Sigmoid colon (tissue), 7 donors: ENCODE data around the gene GART. TPM values are rescaled to one million over a fixed set of nuclear protein-coding genes. Genes with fewer than 3 reads are reported as not detected.

Experiments used
- DNase-seq: peaks from one replicate; pipeline ENCODE4 v3.0.0-alpha.2; 2019
- H3K27ac ChIP-seq, 4 donors: fragments of 200-600 bp; sonication (generic); one replicate each; pipeline ENCODE4 v1.5.1; 2016 to 2019; ENCODE audit warnings: mild to moderate bottlenecking in 1 of 4
- H3K27me3 ChIP-seq, 3 donors: fragments of 200-600 bp; sonication (generic); one replicate each; pipeline ENCODE4 v1.5.1; 2019; ENCODE audit warnings: mild to moderate bottlenecking in 1 of 3
- H3K36me3 ChIP-seq, 4 donors: fragments of 200-600 bp; sonication (generic); one replicate each; pipeline ENCODE4 v1.5.1; 2016 to 2019
- H3K4me1 ChIP-seq, 4 donors: fragments of 200-600 bp; sonication (generic); one replicate each; pipeline ENCODE4 v1.5.1; 2017 to 2019
- H3K4me3 ChIP-seq, 4 donors: fragments of 200-600 bp; sonication (generic); one replicate each; pipeline ENCODE4 v1.5.1; 2017 to 2019; ENCODE audit warnings: mild to moderate bottlenecking in 2 of 4, moderate library complexity in 1 of 4
- H3K9me3 ChIP-seq, 4 donors: fragments of 200-600 bp in 3 of 4; sonication (generic) in 3 of 4; one replicate each; pipeline versions ENCODE4 v1.5.1 to v1.6.1; 2013 to 2019
- CTCF ChIP-seq, 4 experiments: fragments of 450-650 bp in 3 of 4; fragments of 200-600 bp in 1 of 4; IDR thresholded peaks; one replicate each; pipeline ENCODE4 v1.5.1; 2016 to 2019; ENCODE audit warnings: antibody characterized with exemption in 4 of 4, mild to moderate bottlenecking in 3 of 4, moderate library complexity in 2 of 4
- EP300 ChIP-seq, 4 donors: sonication (generic); formaldehyde crosslinking; IDR thresholded peaks; one replicate each; pipeline ENCODE4 v1.6.1; 2017; ENCODE audit warnings: antibody characterized with exemption in 4 of 4
- POLR2A ChIP-seq, 2 donors: fragments of 450-650 bp; IDR thresholded peaks; one replicate each; pipeline ENCODE4 v1.6.1; 2016; ENCODE audit warnings: antibody characterized with exemption in 2 of 2, mild to moderate bottlenecking in 2 of 2, moderate library complexity in 2 of 2
- POLR2AphosphoS5 ChIP-seq, 4 donors: sonication (generic); formaldehyde crosslinking; IDR thresholded peaks; one replicate each; pipeline ENCODE4 v1.6.1; 2017; ENCODE audit warnings: antibody characterized with exemption in 4 of 4
- WGBS, 2 donors: extraction: QIAGEN DNeasy Blood & Tissue Kit; methylation state at CpG; one replicate each; pipeline ENCODE4 v1.1.7; 2013; 5-methylcytosine and 5-hydroxymethylcytosine counted together
- intact Hi-C: fragments of 100-400 bp; cut with DNase I; formaldehyde crosslinking; loops from one replicate; pipeline ENCODE4 v1.15.1; 2023
- polyA plus RNA-seq, 3 donors: library from polyadenylated mRNA; stranded (reverse); fragments of 200-250 nt; gene quantifications; one replicate each; pipeline ENCODE4 v1.2.3, GENCODE V29; 2013
- total RNA-seq, 4 donors: library from RNA; depleted of rRNA; stranded (reverse); fragments of >200 nt; gene quantifications; one replicate each; pipeline ENCODE4 v1.1.0, GENCODE V29; 2016
- donor health status: healthy with polysubstance abuse.
- donor health status: Bipolar disorder and iron deficiency.
- donor health status: healthy.

Gene GART
- total RNA-seq: 10 to 100 TPM; 53.2 to 78.5 (median 66.8) TPM
- 10 to 100 TPM; 10.8 to 36.4 (median 21.3) TPM for polyA plus RNA-seq

- Histone ChIP-seq H3K27me3 (no peaks in the 10 kb centered on the region), H3K27ac (peak within 1 kb of the TSS; percentile 95 to 99 (median 98)), H3K36me3 (peaks cover 0 to 29% (median 8%) of the 10 kb centered on the region in 4 donors), H3K4me1 (peaks cover 0 to 41% (median 40%) of the 10 kb centered on the region in 4 donors), H3K4me3 (peak within 1 kb of the TSS; percentile 59 to 79 (median 64)), H3K9me3 (no peaks in the 10 kb centered on the region)
- intact Hi-C loops: loop anchor here (1.0 to 10.0 kb wide), 5 partner anchors 47 to 217 kb away; partner anchors contain the start of genes DNAJC28, DONSON, IFNAR1 and ITSN1
- TF ChIP-seq CTCF (IDR thresholded peaks at IDR 0.05): no peak
- no peak for TF ChIP-seq EP300 (IDR thresholded peaks at IDR 0.05)
- peak; percentile 85 to 93 for TF ChIP-seq POLR2A (IDR thresholded peaks at IDR 0.05)
- peak; percentile 90 to 97 (median 93) for TF ChIP-seq POLR2AphosphoS5 (IDR thresholded peaks at IDR 0.05)
- 0% methylated on average over 56 of the region's 56 CpGs for WGBS, 2 donors
- peak; percentile 89 for DNase-seq
These were observed at the start of gene GART for GRCh38 chr21:33541756-33542639. GART (minus strand) TSS chr21:33542117; CDS start chr21:33539315, 2,802 bp downstream.

GRCh38 chr21:33588485-33589335 lies 46.8 kb upstream of the GART start, which contains the start of gene DONSON:
DONSON (minus strand) TSS chr21:33588684; CDS start chr21:33588641, 43 bp downstream.
- peak within 1 kb of the TSS; percentile 48 to 91 (median 78) for H3K4me3 ChIP-seq
- peaks cover 0 to 5% (median 0%) of the 10 kb centered on the region in 4 donors for H3K36me3 ChIP-seq
- H3K27ac ChIP-seq: peak within 1 kb of the TSS; percentile 89 to 91 (median 90)
- DNase-seq: peak; percentile 91
- no peaks in the 10 kb centered on the region for H3K27me3 ChIP-seq
- intact Hi-C loops: loop anchor here (2.0 kb wide), 1 partner anchor 46 kb away; the partner anchor contains the start of genes GART and SON
- H3K9me3 ChIP-seq: no peaks in the 10 kb centered on the region
- WGBS, 2 donors: 0% methylated on average over 78 of the region's 78 CpGs
- TF ChIP-seq POLR2A (IDR thresholded peaks at IDR 0.05) (no peak), CTCF (IDR thresholded peaks at IDR 0.05) (no peak), POLR2AphosphoS5 (IDR thresholded peaks at IDR 0.05) (peak; percentile 36 to 60 (median 60)), EP300 (IDR thresholded peaks at IDR 0.05) (no peak)
- H3K4me1 ChIP-seq: peaks cover 0 to 21% (median 13%) of the 10 kb centered on the region in 4 donors

GRCh38 chr21:33587792-33588484 lies 46.0 kb upstream of the GART start:
- Histone ChIP-seq H3K4me1 (peaks cover 0 to 21% (median 13%) of the 10 kb centered on the region in 4 donors), H3K36me3 (peaks cover 0 to under 1% (median 0%) of the 10 kb centered on the region in 4 donors), H3K27ac (peak overlapping the region; percentile 89 to 91 (median 90)), H3K27me3 (no peaks in the 10 kb centered on the region), H3K4me3 (peak overlapping the region; percentile 48 to 91 (median 78)), H3K9me3 (no peaks in the 10 kb centered on the region)
- no peak for TF ChIP-seq POLR2AphosphoS5 (IDR thresholded peaks at IDR 0.05)
- TF ChIP-seq EP300 (IDR thresholded peaks at IDR 0.05): no peak
- TF ChIP-seq POLR2A (IDR thresholded peaks at IDR 0.05): no peak
- no peak for TF ChIP-seq CTCF (IDR thresholded peaks at IDR 0.05)
- 1% methylated on average over 57 of the region's 57 CpGs for WGBS, 2 donors
- intact Hi-C loops: loop anchor here (2.0 kb wide), 1 partner anchor 45 kb away; the partner anchor contains the start of genes GART and SON
- peak; percentile 74 for DNase-seq

- TF ChIP-seq CTCF (IDR thresholded peaks at IDR 0.05) (no peak), POLR2A (IDR thresholded peaks at IDR 0.05) (no peak), POLR2AphosphoS5 (IDR thresholded peaks at IDR 0.05) (no peak), EP300 (IDR thresholded peaks at IDR 0.05) (no peak)
- H3K4me1 ChIP-seq: peaks cover 0 to 21% (median 13%) of the 10 kb centered on the region in 4 donors
- H3K27me3 ChIP-seq: no peaks in the 10 kb centered on the region
- intact Hi-C loops: no loop called here
- H3K36me3 ChIP-seq: no peaks in the 10 kb centered on the region
- no peak overlapping the region for H3K4me3 ChIP-seq
- 81 to 83% methylated on average over 6 of the region's 6 CpGs for WGBS, 2 donors
- H3K9me3 ChIP-seq: no peaks in the 10 kb centered on the region
- H3K27ac ChIP-seq: no peak overlapping the region
- no peak for DNase-seq
These were observed 45.0 kb upstream of the GART start for GRCh38 chr21:33586927-33587326.
